GDM1 (cell line): ENCODE data around the gene ZBTB34.
A peak's percentile ranks its signal among the peaks of the same experiment; 100 is the strongest.
"Not testable (repeated sequence)": the region's sequence is repeated elsewhere in the genome, so short reads cannot be mapped to it uniquely, and the experiment has no call there.

Source experiments
- DNase-seq: peaks from one replicate; lab custom pipeline; 2025; lab: John Stamatoyannopoulos, UW

ZBTB34 gene, protein sequence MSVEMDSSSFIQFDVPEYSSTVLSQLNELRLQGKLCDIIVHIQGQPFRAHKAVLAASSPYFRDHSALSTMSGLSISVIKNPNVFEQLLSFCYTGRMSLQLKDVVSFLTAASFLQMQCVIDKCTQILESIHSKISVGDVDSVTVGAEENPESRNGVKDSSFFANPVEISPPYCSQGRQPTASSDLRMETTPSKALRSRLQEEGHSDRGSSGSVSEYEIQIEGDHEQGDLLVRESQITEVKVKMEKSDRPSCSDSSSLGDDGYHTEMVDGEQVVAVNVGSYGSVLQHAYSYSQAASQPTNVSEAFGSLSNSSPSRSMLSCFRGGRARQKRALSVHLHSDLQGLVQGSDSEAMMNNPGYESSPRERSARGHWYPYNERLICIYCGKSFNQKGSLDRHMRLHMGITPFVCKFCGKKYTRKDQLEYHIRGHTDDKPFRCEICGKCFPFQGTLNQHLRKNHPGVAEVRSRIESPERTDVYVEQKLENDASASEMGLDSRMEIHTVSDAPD

DNA sequence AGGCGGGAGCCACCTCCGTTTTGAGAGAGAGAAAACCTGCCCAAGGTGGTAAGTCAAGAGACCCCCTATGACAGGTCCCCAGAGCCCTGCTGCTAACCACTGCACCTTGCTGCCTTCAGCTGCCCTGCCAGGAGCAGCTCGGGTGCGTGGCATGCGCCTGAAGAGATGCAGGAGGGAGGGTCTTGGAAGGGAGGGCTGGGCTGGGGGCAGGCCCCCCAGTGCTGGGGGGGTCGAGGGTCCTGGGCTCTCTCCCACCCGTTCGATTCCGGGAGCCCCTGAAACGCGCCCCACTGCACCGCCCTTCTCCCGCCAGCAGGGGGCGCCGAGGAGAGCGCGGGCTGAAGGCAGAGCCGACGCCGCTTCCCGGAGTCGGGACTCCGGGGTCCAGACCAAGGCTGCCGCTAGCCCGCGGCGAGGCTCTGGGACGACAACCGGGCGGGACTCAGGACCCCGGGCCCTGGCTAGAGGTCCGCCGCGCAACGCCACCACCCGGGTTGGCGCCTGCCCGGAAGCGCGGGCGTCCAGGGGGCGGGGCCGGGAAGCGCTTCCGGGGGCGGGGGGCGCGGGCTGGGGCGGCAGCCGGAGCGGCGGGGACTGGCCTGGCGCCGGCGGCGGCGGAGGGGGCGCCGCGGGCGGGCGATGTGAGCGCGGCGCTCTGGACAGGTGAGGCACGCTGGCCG is at the start of gene ZBTB34:
Gene ZBTB34, plus strand, starts transcription at position 563 of the 680 bp plus-strand sequence. CDS start 18,761 bp downstream, outside the sequence.
- peak; percentile 73 for DNase-seq

DNA sequence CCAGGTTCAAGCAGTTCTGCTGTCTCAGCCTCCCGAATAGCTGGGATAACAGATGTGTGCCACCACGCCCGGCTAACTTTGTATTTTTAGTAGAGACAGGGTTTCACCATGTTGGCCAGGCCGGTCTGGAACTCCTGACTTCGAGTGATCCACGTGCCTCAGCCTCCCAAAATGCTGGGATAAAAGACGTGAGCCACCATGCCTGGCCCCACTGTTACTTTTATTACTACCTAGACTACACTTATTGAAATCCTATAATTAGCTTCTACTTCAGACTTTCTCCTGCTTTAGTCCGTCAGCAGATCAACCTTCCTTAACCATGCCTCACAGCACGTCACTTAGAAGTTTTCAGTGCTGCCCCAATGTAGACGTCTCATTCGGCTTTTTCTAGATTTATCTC is 47.4 kb upstream of the ZBTB34 start:
- no peak for DNase-seq

DNA sequence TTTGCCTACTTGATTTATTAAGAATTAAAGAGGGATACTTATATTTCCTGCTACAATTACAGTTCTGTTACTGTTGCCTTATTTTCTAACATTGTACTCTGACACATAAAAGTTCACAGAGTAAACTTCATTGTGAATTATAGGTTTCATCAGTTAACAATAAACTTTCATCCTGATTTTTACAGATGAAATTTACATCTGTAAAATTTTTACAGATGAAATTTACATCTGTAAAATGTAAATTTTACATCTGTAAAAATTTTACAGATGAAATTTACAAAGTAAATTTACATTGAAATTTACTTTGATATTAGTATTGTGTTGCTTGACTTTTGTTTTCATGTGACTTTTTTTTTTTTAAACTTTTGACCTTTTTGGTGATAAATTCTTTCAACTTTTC is 46.3 kb upstream of the ZBTB34 start:
- DNase-seq, result no peak

DNA sequence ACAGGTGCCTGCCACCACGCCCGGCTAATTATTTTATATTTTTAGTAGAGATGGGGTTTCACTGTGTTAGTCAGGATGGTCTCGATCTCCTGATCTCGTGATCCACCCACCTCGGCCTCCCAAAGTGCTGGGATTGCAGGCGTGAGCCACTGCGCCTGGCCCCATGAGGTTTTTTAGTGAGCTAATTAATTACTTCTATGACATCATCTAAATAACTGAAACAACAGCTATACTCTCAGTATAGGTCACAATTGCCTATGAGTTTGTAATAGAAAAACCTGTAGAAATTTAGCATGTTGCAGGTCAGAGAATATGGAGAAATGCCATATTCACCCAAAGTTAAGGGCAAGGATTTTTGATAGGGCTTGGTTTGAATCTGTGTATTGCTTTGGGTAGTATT is 42.8 kb upstream of the ZBTB34 start:
- not testable (repeated sequence) for DNase-seq

DNA sequence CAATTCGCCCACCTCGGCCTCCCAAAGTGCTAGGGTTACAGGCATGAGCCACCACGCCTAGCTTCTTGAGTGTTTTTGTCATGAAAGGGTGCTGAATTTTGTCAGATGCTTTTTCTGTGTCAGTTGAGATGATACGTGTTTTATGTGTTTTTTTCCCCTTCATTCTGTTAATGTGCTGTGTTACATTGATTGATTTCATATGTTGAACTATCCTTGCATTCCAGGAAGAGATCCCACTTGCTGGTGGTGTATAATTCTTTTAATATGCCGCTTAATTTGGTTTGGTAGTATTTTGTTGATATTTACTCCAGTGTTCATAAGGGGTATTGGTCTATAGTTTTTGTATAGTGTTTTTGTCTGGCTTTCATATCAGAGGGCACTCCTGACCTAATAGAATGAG is 42.0 kb upstream of the ZBTB34 start:
- DNase-seq, result no peak

DNA sequence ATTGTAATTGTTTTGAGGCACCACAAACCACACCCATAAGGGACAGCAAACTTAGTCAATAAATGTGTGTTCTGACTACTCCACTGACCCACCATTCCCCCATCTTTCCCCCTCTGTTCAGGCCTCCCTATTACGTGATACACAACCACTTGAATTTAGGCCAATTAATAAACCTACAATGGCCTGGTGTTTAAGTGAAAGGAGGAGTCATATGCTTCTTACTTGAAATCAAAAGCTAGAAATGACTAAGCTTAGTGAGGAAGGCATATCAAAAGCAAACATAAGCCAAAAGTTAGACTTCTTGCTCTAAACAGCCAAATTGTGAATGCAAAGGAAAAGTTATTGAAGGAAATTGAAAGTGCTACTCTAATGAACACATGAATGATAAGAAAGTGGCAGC is 41.0 kb upstream of the ZBTB34 start:
- no peak for DNase-seq

DNA sequence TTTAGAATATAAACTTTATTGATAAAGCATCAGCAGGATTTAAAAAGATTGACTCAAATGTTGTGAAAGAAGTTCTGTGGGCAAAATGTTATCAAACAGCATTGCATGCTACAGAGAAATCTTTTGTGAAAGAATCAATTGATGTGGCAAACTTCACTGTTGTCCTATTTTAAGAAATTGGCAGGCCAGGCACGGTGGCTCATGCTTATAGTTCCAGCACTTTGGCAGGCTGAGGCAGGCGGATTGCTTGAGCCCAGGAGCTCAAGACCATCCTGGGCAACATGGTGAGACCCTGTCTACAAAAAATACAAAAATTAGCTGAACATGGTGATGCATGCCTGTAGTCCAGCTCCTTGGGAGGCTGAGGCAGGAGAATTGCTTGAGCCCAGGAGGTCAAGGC is 38.2 kb upstream of the ZBTB34 start:
- no peak for DNase-seq

DNA sequence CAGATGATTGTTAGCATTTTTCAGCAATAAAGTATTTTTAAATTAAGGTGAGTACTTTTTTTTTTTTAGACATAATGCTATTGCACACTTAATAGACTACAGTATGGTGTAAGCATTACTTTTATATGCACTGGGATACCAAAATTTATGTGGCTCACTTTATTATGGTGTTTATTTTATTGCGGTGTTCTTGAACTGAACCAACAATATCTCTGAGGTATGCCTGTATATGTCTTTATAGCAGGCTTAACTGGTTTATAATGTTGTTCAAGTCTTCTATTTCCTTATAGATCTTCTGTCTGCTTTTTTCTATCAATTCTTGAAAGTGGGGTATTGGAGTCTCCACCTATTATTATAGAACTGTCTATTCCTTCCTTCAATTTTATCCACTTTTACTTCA is 37.6 kb upstream of the ZBTB34 start:
- no peak for DNase-seq

DNA sequence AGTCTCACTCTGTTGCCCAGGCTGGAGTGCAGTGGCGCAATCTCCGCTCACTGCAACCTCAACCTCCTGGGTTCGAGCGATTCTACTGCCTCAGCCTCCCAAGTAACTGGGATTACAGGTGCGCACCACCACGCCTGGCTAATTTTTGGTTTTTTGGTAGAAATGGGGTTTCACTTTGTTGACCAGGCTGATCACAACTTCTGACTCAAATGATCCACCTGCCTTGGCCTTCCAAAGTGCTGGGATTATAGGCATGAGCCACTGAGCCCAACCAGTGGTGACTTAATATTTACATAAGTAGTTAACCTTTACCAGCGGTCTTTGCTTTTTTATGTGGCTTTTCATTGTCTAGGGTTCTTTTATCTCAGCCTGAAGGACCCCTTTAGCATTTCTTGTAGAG is 36.4 kb upstream of the ZBTB34 start:
- DNase-seq, result not testable (repeated sequence)

DNA sequence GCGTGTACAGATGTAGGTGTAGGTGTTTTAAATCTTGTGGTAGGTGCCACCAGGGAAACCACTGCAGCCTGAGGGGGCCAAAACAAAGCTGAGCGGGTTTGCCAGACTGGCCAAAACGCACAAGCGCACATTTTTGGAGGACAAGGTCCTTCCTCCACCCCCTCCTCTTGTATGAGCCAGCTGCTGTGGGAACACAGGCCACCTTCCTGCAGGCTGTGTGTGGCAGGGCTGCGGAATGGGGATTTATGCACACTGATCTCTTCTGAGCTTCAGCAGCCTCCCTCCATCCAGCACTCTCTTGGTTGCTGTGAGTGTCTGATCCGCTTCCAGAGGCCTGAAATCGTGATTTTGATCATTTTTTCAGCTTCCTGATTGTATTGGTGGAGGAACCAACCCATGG is 33.2 kb upstream of the ZBTB34 start:
- DNase-seq, result no peak

DNA sequence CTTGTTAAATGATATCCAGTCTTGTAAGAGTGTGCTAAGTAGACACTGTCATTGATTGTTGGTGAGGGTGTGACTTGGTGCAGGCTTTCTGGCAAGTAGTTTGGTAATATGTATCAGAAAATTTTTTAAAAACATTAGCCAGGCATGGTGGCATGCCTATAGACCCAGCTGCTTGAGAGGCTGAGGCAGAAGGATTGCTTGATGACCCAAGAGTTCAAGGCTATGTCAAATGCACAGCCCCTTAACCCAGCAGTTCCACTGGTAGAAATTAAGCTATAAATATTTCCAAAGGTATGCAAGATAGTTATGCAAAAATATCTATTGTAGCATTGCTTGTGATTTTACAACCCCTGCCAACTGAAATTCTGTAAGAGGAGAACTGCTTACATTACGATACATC is 31.4 kb upstream of the ZBTB34 start:
- DNase-seq, result no peak

DNA sequence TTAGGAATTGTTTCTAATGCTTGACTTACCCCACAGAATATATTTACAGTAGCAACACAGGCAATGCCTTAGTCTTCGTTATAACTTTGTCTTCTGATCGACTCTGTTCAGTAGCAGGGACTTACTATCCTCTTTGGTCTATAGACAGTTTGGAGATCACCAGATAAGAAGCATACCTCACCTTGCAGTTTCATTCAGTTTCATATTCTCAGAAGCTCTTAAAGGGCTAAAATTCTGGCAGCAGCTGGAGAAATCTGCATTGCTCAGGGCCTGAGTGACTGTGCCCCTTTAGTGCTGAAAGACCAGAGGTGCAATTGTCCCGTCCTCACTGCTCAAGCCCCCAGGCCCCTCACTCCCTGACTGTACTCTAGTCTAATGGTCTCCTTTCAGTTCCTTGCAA is 29.6 kb upstream of the ZBTB34 start:
- DNase-seq, result no peak

DNA sequence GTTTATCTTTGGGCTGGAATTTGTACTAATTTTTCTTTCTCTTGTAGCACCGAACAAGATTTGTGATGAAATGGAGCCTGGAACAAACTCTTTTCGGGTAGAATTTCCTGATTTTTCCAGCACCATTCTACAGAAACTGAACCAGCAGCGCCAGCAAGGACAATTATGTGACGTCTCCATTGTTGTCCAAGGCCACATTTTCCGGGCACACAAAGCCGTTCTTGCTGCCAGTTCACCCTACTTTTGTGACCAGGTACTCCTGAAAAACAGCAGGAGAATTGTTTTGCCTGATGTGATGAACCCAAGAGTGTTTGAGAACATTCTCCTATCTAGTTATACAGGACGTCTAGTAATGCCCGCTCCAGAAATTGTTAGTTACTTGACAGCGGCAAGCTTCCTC is 28.0 kb upstream of the ZBTB34 start:
- no peak for DNase-seq

DNA sequence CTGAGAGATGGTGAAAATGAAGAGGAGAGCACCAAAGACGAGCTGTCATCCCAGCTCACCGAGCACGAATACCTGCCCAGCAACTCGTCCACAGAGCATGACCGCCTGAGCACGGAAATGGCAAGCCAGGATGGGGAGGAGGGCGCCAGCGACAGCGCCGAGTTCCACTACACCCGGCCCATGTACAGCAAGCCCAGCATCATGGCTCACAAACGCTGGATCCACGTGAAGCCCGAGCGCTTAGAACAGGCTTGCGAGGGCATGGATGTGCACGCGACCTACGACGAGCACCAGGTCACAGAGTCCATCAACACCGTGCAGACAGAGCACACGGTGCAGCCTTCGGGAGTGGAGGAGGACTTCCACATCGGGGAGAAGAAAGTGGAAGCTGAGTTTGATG is 27.4 kb upstream of the ZBTB34 start:
- DNase-seq, result no peak

DNA sequence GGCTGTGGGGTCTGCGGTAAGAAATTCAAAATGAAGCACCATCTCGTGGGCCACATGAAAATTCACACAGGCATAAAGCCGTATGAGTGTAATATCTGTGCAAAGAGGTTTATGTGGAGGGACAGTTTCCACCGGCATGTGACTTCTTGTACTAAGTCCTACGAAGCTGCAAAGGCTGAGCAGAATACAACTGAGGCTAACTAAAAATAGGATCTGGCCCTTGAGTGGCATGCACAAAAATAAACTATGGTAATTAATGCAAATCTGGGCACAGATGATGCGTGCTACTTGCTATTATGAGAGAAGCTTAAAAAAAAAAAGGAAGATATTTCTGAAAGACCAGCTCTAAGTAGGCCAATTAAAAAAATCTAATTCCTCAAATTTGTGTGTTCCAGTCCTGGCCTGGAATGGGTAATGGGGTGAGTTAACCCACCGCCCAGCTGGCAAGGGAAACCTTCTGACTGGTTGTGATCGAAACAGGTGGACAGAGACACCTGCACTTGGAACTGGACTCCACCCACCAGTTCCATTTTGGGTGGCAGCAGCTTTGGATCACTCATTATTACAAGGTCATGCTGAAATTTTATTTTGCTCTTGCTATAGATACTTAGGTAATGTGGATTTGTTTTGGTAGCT is 26.6 kb upstream of the ZBTB34 start:
- DNase-seq, result no peak

DNA sequence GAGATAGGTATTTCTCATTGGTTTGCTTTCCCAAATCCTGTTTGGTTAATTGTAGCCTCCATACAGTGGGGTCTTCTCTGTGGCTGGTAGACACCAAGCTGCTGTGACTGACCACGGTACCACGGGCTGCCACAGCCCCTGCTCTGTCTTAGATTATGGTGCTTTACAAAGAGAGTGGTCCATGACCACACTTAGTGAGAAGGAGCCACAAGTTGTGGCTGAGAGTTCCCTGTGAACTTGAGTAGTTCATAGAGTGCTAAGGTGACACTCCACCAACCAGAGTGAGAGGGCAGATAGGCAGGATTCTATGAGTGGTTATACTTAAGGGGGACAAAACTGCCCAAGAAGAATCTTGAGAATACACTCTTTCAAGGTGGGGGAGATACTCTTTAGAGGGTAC is 25.8 kb upstream of the ZBTB34 start:
- no peak for DNase-seq

DNA sequence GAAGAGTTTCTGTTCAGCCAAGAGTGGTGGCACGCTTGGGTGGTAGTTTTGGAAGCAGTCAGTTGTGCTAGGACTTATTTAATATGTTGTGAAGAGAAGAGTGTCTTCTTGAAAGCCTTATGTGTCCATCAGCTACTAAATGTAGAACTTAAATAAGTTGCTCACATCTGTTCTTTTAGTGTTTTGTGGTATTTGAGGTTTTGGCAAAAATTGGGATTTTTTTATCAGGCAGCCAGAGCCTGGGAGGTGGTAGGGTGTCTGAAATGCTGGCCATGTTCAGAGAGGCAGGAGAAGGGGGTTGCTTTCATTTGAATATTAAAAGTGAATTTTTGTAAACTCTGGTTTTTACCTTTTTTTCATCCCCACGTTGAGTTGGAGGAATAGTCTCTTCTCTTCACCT is 24.2 kb upstream of the ZBTB34 start:
- DNase-seq, result no peak

DNA sequence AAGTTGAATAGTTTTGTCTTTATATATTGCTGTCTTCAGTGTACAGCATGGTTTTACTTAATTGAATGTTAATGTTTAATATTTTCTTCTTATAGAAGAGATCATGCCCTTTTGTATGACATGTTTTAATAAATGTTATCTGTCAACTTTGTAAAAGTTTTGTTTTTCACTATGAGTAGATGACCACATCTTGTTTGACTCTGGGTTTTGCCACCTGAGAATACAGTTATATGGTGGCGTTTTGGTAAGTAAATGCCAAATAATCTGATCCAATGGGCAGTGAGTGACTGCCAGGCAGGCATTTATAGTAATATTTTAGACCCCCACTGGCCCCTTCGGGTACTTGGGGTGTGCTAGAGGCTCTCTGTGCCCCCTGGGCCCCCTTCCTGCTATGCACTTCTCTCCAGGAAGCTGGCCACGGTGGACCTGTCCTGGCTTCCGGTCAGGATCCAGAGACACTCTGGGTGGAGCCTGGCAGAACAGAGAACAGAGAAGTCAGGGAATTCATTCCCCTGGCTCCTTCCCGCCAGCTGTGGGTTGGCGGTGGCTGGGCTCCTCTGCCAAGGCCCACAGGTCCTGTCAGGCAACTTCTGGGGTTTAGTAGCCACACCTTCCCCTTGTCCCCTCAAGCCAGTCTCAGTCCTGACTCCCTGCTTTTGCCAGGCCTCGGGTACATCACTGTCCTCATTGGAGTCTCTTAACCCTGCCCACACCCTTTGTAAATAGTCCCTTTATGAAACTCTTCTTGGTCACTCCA is 22.2 kb upstream of the ZBTB34 start:
- DNase-seq, result no peak

DNA sequence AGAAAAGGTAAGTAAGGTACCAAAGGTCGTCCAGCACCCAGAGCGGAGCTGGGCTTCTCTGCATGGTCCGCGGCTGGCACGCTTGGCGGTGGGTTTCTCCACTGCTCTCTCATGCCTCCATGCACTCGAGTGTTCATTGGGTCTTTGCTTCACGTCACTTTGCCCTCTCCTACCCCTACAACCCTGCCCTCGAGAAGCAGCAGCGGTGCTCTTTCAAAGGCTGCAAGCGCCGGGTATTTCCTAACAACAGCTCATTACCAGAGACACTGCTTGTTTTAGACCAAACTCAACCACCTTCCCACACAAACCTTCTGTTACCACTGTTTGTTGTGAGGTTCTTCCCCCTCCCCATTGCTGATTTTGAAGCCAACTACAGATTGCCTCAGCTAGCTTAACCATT is 21.5 kb upstream of the ZBTB34 start:
- DNase-seq, result no peak

DNA sequence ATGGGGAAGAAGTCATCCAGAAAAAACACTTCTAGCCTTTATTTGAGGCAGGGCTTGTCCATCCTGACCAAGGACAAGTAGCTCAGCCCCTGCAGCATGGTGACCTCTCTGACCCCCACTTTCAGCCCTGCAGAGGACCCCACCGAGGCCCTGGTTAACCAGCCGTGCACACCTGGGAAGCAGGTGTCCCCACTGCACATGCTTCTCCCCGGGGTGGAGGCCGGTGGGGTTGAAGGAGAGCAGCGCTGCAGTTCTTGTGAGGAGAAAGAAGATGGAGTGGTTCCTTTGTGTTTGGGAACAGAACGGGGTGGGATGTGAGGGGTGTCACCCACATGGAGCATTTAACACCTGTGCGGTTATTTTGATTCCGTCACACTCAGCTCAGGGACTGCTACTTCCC is 21.1 kb upstream of the ZBTB34 start:
- DNase-seq, result no peak

DNA sequence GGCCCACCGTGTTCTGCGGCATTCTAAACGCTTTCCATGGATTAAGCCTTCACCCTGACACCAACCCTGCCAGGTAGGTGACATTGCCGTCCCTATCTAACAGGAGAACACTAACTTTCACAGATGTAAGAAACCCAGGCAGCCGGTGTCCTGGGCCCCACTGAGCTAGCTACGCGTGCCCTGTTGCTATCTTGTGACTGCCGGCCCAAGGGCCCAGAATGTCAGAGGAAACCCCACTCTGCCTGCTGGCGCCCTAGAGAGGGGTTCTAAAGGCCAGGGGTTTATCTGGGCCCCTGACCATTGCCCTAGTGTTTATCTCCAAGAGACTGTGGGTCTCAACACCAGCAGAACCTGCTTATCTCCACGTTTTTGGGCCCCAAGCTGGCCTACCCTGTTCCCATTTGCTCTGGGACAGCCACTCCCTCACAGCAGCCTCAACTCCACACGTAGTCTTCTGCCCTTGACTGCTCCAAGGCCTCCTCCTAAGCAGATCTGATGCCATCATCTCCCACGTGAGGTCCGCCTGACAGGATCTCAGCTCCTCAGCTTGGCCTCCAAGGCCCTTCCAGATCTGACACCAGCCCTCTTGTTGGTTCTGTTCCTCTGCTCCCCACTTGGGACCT is 18.1 kb upstream of the ZBTB34 start:
- no peak for DNase-seq
